ENCODE measurements around the gene TATDN3.

The TATDN3 gene

DNA sequence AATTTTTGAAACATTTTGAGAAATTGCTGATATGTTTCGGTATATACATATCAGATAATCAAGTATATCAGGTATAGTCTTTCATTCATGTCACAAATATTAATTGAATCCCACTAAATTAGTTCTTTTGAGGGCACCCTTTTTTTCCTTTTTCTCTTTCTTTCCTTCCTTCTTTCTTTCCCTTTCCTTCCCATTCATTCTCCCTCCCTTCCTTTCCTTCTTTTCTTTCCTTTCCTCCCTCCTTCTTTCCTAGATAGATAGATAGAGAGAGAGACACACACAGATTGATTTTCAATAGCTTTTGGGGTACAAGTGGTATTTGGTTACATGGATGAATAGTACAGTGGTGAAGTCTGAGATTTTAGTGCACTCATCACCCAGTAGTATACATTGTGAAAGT is 5.8 kb upstream of the TATDN3 start:
- Histone ChIP-seq H3K27ac (ENCODE audit: low read length) (no peak overlapping the region), H3K9me3 (ENCODE audit: insufficient read depth, low read length) (no peaks in the 10 kb centered on the region), H3K4me1 (ENCODE audit: low read length) (peaks cover 27% of the 10 kb centered on the region), H3K27me3 (ENCODE audit: low read depth, low read length) (no peaks in the 10 kb centered on the region), H2AFZ (ENCODE audit: low read depth, low read length) (no peak overlapping the region), H3K4me3 (ENCODE audit: low read length) (no peak overlapping the region), H4K20me1 (ENCODE audit: insufficient read depth, low read length) (0 out of 2 replicates have a peak, but pooled peaks cover 1% of the 10 kb centered on the region), H3K9ac (ENCODE audit: low read length) (no peak overlapping the region), H3K36me3 (replicated peaks; ENCODE audit: low read depth, low read length) (peaks cover 47% of the 10 kb centered on the region), H3K79me2 (ENCODE audit: low read length) (peaks cover 40% of the 10 kb centered on the region), H3K4me2 (ENCODE audit: low read length) (no peak overlapping the region)
- TF ChIP-seq EZH2phosphoT487 (IDR thresholded peaks at IDR 0.05; ENCODE audit: low read depth): no peak
- TF ChIP-seq, protein P1, sequence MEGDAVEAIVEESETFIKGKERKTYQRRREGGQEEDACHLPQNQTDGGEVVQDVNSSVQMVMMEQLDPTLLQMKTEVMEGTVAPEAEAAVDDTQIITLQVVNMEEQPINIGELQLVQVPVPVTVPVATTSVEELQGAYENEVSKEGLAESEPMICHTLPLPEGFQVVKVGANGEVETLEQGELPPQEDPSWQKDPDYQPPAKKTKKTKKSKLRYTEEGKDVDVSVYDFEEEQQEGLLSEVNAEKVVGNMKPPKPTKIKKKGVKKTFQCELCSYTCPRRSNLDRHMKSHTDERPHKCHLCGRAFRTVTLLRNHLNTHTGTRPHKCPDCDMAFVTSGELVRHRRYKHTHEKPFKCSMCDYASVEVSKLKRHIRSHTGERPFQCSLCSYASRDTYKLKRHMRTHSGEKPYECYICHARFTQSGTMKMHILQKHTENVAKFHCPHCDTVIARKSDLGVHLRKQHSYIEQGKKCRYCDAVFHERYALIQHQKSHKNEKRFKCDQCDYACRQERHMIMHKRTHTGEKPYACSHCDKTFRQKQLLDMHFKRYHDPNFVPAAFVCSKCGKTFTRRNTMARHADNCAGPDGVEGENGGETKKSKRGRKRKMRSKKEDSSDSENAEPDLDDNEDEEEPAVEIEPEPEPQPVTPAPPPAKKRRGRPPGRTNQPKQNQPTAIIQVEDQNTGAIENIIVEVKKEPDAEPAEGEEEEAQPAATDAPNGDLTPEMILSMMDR (IDR thresholded peaks at IDR 0.05; ENCODE audit: low read depth, low read length): no peak

DNA sequence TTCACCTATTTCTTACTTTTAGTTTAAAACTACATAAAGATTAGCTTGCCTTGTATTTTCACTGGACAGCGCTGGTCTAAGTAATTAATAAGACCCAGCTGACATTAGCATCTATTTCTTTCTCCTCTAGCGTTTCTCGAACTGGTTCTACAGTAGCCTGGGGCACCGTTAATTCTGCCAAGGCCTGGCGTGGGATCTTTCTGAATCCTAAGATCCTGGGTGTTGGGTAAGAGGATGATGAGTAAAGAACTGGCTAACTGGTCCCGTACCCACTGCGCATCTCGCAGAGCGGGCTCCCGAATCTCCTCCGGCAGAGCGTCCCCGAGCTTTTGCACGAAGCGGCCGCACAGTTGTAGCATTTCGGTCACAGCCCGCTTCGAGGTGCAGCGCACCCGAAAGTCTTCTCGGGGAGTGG is 426 bp upstream of the TATDN3 start:
- Histone ChIP-seq H3K4me2 (ENCODE audit: low read length) (peak overlapping the region; percentile 63), H3K9me3 (ENCODE audit: insufficient read depth, low read length) (peaks cover 4% of the 10 kb centered on the region; the same call in 1 of the 2 replicates), H3K27me3 (ENCODE audit: low read depth, low read length) (no peaks in the 10 kb centered on the region), H2AFZ (ENCODE audit: low read depth, low read length) (peak overlapping the region; percentile 66), H3K36me3 (replicated peaks; ENCODE audit: low read depth, low read length) (peaks cover 28% of the 10 kb centered on the region), H3K4me1 (ENCODE audit: low read length) (peaks cover 45% of the 10 kb centered on the region), H3K79me2 (ENCODE audit: low read length) (peaks cover 61% of the 10 kb centered on the region), H3K4me3 (ENCODE audit: low read length) (peak overlapping the region; percentile 90), H3K9ac (ENCODE audit: low read length) (peak overlapping the region; percentile 97), H3K27ac (ENCODE audit: low read length) (peak overlapping the region; percentile 96), H4K20me1 (ENCODE audit: insufficient read depth, low read length) (no peaks in the 10 kb centered on the region)
- TF ChIP-seq EZH2phosphoT487 (IDR thresholded peaks at IDR 0.05; ENCODE audit: low read depth): no peak
- TF ChIP-seq, protein P1 (IDR thresholded peaks at IDR 0.05; ENCODE audit: low read depth, low read length): no peak

DNA sequence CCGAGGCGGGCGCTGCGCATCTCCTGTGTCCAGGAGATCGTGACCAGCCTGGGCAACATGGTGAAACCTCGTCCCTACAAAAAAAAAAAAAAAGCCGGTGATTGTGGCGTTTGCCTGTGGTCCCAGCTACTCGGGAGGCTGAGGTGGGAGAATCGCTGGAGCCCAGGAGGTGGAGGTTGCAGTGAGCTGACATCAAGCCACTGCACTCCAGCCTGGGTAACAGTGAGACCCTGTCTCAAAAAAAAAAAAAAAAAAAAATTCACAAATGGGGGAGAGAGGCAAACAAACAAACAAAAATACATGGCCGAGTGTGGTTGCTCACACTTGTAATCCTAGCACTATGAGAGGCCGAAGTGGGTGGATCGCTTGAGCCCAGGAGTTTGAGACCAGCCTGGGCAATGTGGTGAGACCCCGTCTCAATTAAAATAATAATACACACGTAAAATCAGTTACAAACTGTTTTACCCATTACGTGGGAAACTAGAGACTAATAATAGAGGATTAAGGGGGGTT is 758 bp downstream of the TATDN3 start:
- Histone ChIP-seq H3K27ac (ENCODE audit: low read length) (peak overlapping the region; percentile 96), H3K79me2 (ENCODE audit: low read length) (peaks cover 54% of the 10 kb centered on the region), H3K27me3 (ENCODE audit: low read depth, low read length) (no peaks in the 10 kb centered on the region), H3K4me1 (ENCODE audit: low read length) (peaks cover 51% of the 10 kb centered on the region), H4K20me1 (ENCODE audit: insufficient read depth, low read length) (no peaks in the 10 kb centered on the region), H2AFZ (ENCODE audit: low read depth, low read length) (no peak overlapping the region; the same call in 1 of the 2 replicates), H3K9ac (ENCODE audit: low read length) (peak overlapping the region; percentile 97), H3K36me3 (replicated peaks; ENCODE audit: low read depth, low read length) (peaks cover 30% of the 10 kb centered on the region), H3K9me3 (ENCODE audit: insufficient read depth, low read length) (peaks cover 4% of the 10 kb centered on the region; the same call in 1 of the 2 replicates), H3K4me3 (ENCODE audit: low read length) (peak overlapping the region; percentile 90), H3K4me2 (ENCODE audit: low read length) (peak overlapping the region; percentile 69)
- TF ChIP-seq, protein P1 (IDR thresholded peaks at IDR 0.05; ENCODE audit: low read depth, low read length): no peak
- no peak for TF ChIP-seq EZH2phosphoT487 (IDR thresholded peaks at IDR 0.05; ENCODE audit: low read depth)

DNA sequence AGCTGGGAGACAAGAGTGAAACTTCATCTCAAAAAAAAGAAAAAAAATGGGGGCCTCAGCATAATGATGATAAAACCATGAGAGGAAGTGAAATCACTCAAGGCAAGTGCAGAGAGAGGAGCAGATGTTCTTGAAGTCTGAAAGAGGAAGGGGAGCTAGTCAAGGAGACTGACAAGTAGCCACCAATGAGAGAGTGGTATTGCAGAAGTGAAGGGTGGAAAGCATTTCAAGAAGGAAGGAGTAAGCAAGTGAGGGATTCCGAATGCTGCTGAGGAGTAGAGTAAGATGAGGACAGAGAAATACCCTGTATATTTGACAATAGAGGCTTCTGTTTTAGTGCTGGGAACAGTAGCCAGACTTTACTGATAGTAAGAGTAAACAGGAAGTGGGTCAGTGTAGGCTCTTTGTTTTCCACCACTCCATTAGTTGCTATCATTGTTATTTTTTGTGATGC is 2.9 kb downstream of the TATDN3 start:
- Histone ChIP-seq H4K20me1 (ENCODE audit: insufficient read depth, low read length) (no peaks in the 10 kb centered on the region), H3K9me3 (ENCODE audit: insufficient read depth, low read length) (peaks cover 4% of the 10 kb centered on the region; the same call in 1 of the 2 replicates), H3K27ac (ENCODE audit: low read length) (peak overlapping the region; percentile 96), H3K4me2 (ENCODE audit: low read length) (peak overlapping the region; percentile 51), H3K4me1 (ENCODE audit: low read length) (peaks cover 53% of the 10 kb centered on the region), H3K4me3 (ENCODE audit: low read length) (peak overlapping the region; percentile 49), H2AFZ (ENCODE audit: low read depth, low read length) (no peak overlapping the region; the same call in 1 of the 2 replicates), H3K9ac (ENCODE audit: low read length) (peak overlapping the region; percentile 54; the same call in 1 of the 2 replicates), H3K79me2 (ENCODE audit: low read length) (peaks cover 32% of the 10 kb centered on the region), H3K27me3 (ENCODE audit: low read depth, low read length) (no peaks in the 10 kb centered on the region), H3K36me3 (replicated peaks; ENCODE audit: low read depth, low read length) (peaks cover 42% of the 10 kb centered on the region)
- no peak for TF ChIP-seq EZH2phosphoT487 (IDR thresholded peaks at IDR 0.05; ENCODE audit: low read depth)
- TF ChIP-seq, protein P1 (IDR thresholded peaks at IDR 0.05; ENCODE audit: low read depth, low read length): no peak
